DMS114 treated with DMSO at 0.1 percent for 48 hours (cell line): Measurements from ENCODE around the gene NIPBL.
"Not testable (repeated sequence)": the region's sequence is repeated elsewhere in the genome, so short reads cannot be mapped to it uniquely, and the experiment has no call there.

Source experiments
- DNase-seq: peaks from one replicate; lab custom pipeline; 2025; ENCODE audit not compliant: unreplicated experiment; lab: John Stamatoyannopoulos, UW

Gene NIPBL

DNA sequence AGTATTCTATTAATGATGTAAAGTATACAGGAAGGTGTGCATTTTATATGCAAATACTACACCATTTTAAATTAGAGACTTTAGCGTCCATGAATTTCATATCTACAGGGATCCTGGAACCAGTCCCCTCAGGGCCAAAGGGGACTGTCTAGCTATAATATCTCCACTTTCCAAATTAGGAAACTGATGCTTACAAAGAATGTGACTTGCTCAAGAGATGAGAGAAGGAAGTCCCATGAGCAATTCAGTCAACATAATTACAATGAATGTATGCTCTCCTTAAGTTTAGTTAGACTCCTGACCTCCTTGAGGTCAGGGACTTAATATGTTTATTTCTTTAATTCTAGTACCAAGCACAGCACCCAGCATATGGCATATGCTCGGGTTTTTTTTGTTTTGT is 23.7 kb downstream of the NIPBL start:
- DNase-seq: no peak

- not testable (repeated sequence) for DNase-seq
Observed at GRCh38 chr5:36901077-36901476, 24.5 kb downstream of the NIPBL start.

- DNase-seq: no peak
Observed at GRCh38 chr5:36901856-36902255, 25.3 kb downstream of the NIPBL start.

DNA sequence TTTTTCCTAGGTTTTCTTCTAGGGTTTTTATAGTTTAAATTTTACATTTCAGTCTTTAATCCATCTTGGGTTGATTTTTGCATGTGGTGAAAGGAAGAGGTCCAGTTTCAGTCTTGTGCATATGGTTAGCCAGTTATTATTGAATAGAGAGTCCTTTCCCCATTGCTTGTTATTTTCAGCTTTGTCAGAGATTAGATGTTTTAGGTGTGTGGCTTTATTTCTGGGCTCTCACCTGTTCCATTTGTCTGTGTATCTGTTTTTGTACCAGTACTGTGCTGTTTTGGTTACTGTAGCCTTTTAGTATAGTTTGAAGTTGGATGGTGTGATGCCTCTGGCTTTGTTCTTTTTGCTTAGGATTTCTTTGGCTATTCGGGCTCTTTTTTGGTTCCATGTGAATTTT is 25.8 kb downstream of the NIPBL start:
- no peak for DNase-seq

DNA sequence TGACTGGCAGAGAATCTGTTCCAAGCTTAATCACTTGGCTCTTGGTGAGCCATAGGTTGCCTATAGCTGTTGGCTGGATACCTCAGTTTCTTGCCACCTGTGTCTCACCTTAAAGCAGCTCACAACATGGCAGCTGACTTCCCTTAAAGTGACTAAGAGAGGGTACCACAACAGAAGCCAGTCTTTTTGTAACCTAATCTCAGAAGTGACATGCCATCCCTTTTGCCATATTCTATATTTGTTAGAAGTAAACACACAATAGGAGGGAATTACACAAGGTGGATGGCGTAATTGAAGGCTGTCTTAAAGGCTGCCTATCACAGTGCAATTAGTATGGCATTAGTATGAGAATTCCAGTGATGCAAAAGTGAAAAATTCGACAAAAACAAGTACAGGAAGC is 28.1 kb downstream of the NIPBL start:
- DNase-seq: no peak

DNA sequence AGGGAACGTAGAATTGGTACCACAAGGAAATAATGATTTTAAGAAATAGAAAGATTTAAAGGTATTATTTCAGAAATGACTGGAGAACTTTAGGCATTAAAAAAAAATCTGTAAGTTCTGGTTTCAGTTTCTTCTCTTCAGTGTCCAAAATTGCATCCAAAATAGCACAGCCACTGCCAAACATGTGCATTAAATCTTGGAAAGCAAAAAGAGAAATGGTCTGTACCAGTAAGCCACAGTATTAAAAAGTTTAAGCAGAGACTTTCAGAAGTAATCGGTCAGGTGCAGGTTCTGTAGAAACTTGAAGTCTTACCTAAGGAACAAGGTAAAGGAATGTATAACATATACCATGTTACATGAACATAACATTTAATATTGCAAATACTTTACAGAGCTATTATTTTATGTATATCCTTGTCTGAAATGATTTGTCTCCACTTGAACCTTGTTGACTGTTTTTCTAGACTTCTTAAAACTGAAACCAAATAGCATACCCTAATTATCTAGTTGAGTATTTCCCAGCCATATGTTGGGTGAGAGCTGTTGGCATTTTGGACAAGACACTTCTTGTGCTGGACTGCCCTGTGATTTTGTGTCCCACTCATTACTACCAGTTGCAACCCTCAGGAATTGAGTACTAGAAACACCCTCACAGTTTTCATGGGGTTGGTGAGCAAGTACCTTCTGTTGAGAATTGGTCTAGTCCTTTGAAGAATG is 32.1 kb downstream of the NIPBL start:
- DNase-seq: no peak

DNA sequence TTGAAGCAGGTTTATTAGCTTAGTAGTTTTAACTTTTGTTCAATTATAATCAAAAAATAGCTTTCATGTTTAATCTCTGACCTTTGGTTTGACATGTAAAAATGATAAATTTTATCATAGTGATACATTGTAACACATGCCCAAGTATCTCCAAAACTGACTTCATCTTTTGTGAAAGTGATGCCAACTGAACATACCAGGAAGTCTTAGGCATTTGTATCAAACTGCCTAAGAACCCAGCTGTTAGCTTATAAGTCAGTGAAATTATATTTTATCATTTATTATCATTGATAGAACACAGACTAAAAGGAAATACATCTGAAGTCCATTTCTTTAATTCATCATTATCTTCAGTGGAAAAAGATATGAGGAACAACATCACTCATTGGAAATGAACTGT is 39.1 kb downstream of the NIPBL start:
- DNase-seq: no peak

DNA sequence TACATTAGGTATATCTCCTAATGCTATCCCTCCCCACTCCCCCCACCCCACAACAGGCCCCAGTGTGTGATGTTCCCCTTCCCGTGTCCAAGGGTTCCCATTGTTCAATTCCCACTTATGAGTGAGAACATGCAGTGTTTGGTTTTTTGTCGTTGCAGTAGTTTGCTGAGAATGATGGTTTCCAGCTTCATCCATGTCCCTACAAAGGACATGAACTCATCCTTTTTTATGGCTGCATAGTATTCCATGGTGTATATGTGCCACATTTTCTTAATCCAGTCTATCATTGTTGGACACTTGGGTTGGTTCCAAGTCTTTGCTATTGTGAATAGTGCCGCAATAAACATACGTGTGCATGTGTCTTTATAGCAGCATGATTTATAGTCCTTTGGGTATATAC is 40.0 kb downstream of the NIPBL start:
- not testable (repeated sequence) for DNase-seq

GRCh38 chr5:36917358-36917757 is 40.8 kb downstream of the NIPBL start:
- not testable (repeated sequence) for DNase-seq

- no peak for DNase-seq
Observed at GRCh38 chr5:36919238-36919637, 42.7 kb downstream of the NIPBL start.

- DNase-seq: no peak
Observed at GRCh38 chr5:36919650-36920049, 43.1 kb downstream of the NIPBL start.

DNA sequence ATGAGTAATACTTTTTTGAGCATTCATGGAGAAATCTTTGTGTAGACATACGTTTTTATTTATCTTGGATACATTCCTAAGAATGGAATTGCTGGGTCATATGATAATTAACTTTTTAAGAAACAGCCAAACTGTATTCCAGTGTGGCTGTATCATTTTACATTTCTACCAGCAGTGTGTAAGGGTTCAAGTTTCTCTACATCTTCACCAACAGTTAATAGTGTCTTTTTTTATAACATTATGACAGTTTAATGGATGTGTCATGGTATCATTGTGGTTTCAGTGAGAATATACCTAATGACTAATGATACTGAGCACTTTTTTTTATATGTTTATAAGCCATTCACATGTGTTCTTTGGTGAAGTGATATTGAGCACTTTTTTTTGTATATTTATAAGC is 52.4 kb downstream of the NIPBL start:
- DNase-seq: no peak

- DNase-seq: no peak
Observed at GRCh38 chr5:36929438-36929837, 52.9 kb downstream of the NIPBL start.

DNA sequence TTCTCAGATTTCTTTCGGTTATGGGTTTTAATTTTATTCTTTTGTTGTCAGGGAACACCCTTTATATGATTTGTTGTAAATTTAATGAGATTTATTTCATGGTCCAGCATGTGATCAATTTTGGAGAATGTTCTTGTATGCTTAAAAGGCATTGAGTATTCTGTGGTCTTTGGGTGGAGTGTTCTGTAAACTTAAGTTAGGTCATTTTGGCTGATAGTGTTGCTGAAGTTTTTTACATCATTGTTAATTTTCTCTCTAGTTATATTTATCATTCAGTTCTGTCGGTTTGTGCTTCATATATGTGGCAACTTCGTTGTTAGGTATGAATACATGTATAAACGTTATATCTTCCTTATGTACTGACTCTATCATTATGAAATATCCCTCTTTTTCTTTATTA is 55.5 kb downstream of the NIPBL start:
- no peak for DNase-seq

DNA sequence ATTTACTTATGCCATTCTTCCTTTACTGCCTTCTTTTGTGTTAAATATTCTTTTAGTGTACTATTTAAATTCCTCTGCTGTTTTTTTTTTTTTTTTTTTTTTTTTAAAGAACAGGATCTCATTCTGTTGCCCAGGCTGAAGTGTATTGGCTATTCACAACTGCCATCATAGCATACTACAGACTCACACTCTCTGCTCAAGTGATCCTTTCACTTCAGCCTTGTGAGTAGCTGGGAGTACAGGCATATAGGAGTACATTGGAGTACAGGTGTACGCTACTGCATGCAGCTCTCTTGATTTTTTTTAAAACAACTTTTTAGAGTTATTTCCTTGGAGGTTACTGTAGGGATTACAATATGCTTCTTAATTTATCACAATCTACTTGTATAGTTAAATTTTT is 56.1 kb downstream of the NIPBL start:
- DNase-seq: no peak

GRCh38 chr5:36934740-36935356 is 58.3 kb downstream of the NIPBL start:
- DNase-seq: no peak

DNA sequence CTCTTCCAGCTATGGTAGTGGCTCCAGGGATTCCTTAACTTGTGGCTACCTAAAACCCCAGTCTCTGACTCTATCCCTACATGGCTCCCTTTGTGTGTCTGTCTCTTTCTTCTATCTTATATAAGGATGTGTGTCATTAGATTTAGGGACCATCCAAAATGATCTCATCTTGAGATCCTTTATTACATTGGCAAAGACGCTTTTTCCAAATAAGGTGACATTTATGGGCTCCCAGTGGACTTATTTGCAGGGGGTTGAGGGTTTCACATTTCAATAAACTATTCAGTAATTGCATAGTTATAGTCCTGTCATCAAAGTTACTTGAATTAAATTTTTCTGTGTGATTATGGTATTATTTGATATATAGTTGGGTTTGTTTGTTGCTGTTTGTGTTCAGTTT is 59.2 kb downstream of the NIPBL start:
- DNase-seq: no peak

GRCh38 chr5:36936309-36936708 is 59.7 kb downstream of the NIPBL start:
- DNase-seq: no peak

- DNase-seq: no peak
Observed at GRCh38 chr5:36938129-36938528, 61.6 kb downstream of the NIPBL start.

- no peak for DNase-seq
Observed at GRCh38 chr5:36939969-36940858, 63.6 kb downstream of the NIPBL start.

DNA sequence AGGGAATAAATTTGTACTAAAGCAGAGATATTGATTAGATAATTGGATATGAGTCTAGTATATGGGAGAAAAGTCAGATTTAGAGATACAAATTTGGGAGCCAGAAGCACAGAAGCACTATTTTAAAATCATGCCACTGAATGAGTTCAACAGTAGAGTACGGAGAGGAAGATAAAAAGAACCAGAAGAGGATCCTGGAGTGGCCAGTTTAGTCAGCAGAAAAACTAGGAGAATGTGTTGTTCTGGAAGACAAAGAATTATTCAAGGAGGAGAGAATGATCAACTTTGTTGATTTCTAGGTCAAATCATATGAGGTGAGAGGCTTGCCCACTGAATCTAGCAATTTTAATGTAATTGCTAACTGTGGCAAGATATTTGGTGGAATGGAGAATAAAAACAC is 67.0 kb downstream of the NIPBL start:
- no peak for DNase-seq

- DNase-seq: no peak
Observed at GRCh38 chr5:36944024-36944423, 67.5 kb downstream of the NIPBL start.
